Common myeloid progenitor, CD34-positive (primary cell): ENCODE results near the gene PRKCH.

Experiments
- CTCF ChIA-PET: fragments of 350-600 bp; sonication (Branson Sonifier 250); formaldehyde crosslinking; loops from one replicate; lab custom pipeline; 2021; ENCODE audit warnings: antibody characterized with exemption; lab: Charles Lee
- POLR2A ChIA-PET: fragments of 350-600 bp; sonication (Branson Sonifier 250); formaldehyde crosslinking; loops from one replicate; lab custom pipeline; 2021; ENCODE audit warnings: antibody characterized with exemption; lab: Charles Lee
- DNase-seq, 3 donors: peaks; one replicate each; pipeline versions ENCODE4 v3.0.0 to v3.0.0-alpha.2; 2013
- H3K27ac ChIP-seq, 2 experiments: 1 replicate in 1 of 2; 2 replicates in 1 of 2; pipeline ENCODE4 v1.7.0; 2013; ENCODE audit warnings: inconsistent platforms in 2 of 2, low read length in 2 of 2, mild to moderate bottlenecking in 2 of 2, low read depth in 1 of 2, moderate library complexity in 1 of 2; ENCODE audit not compliant: severe bottlenecking in 2 of 2, insufficient read depth in 1 of 2, poor library complexity in 1 of 2
- H3K27me3 ChIP-seq, 5 experiments: replicated peaks in 2 of 5; 1 replicate in 3 of 5; 2 replicates in 2 of 5; pipeline versions ENCODE4 v1.6.1 to v1.7.0; 2013; ENCODE audit warnings: low read length in 4 of 5, mild to moderate bottlenecking in 2 of 5, moderate library complexity in 2 of 5, inconsistent platforms in 1 of 5; ENCODE audit not compliant: insufficient read depth in 5 of 5, control insufficient read depth in 4 of 5
- H3K36me3 ChIP-seq, 4 experiments: 1 replicate in 2 of 4; 2 replicates in 2 of 4; pipeline versions ENCODE4 v1.6.1 to v1.7.0; 2013; ENCODE audit warnings: low read length in 3 of 4, control low read depth in 1 of 4, mild to moderate bottlenecking in 1 of 4; ENCODE audit not compliant: control insufficient read depth in 4 of 4, insufficient read depth in 4 of 4
- H3K4me1 ChIP-seq, 4 experiments: 1 replicate in 3 of 4; 2 replicates in 1 of 4; pipeline versions ENCODE4 v1.6.1 to v1.7.1; 2013; ENCODE audit warnings: low read length in 3 of 4, mild to moderate bottlenecking in 3 of 4, control low read depth in 1 of 4, inconsistent platforms in 1 of 4, moderate library complexity in 1 of 4; ENCODE audit not compliant: control insufficient read depth in 4 of 4, insufficient read depth in 4 of 4; ENCODE audit errors: control extremely low read depth in 1 of 4
- H3K4me3 ChIP-seq, 7 experiments: 1 replicate in 4 of 7; 2 replicates in 3 of 7; pipeline versions ENCODE4 v1.5.1 to v1.7.0; 2013; ENCODE audit warnings: mild to moderate bottlenecking in 7 of 7, low read length in 6 of 7, moderate library complexity in 6 of 7, inconsistent platforms in 2 of 7, low read depth in 2 of 7, control low read depth in 1 of 7; ENCODE audit not compliant: insufficient read depth in 4 of 7, control insufficient read depth in 1 of 7; ENCODE audit errors: extremely low read depth in 1 of 7
- H3K9me3 ChIP-seq, 5 experiments: 1 replicate in 4 of 5; 2 replicates in 1 of 5; pipeline versions ENCODE4 v1.6.1 to v1.7.1; 2013; ENCODE audit warnings: low read length in 4 of 5, mild to moderate bottlenecking in 2 of 5, inconsistent platforms in 1 of 5, low read depth in 1 of 5, moderate library complexity in 1 of 5; ENCODE audit not compliant: control insufficient read depth in 4 of 5, insufficient read depth in 2 of 5; ENCODE audit errors: control extremely low read depth in 1 of 5
- WGBS: methylation state at CpG from one replicate; pipeline ENCODE4 v1.1.5; 2013; ENCODE audit not compliant: insufficient coverage; 5-methylcytosine and 5-hydroxymethylcytosine counted together

Gene PRKCH

GRCh38 chr14:61518403-61518802 lies 197.0 kb downstream of the PRKCH start:
- H3K9me3 ChIP-seq = no peaks in the 10 kb centered on the region
- H3K27me3 ChIP-seq = no peaks in the 10 kb centered on the region
- 86% methylated on average over 2 of the region's 2 CpGs for WGBS
- no peak for DNase-seq
- H3K4me1 ChIP-seq = peaks cover 0 to 6% (median 4%) of the 10 kb centered on the region in 4 experiments
- peaks cover 0 to 2% (median 0%) of the 10 kb centered on the region in 4 experiments for H3K36me3 ChIP-seq
- ChIA-PET CTCF (interaction anchor here (0.6 to 1.1 kb wide), 5 partner anchors 15 to 221 kb away, joined by 3 to 4 read pairs (median 3); no protein-coding TSS in a partner anchor), POLR2A (interaction anchor here (1.1 kb wide), 1 partner anchor 15 kb away, joined by 3 read pairs; no protein-coding TSS in a partner anchor)
- H3K27ac ChIP-seq = no peak overlapping the region
- H3K4me3 ChIP-seq = no peak overlapping the region

GRCh38 chr14:61519106-61519505 lies 197.7 kb downstream of the PRKCH start:
- no peak overlapping the region for H3K27ac ChIP-seq
- DNase-seq = no peak
- no peak overlapping the region for H3K4me3 ChIP-seq
- no peaks in the 10 kb centered on the region for H3K9me3 ChIP-seq
- CTCF ChIA-PET = interaction anchor here (0.9 to 1.8 kb wide), 3 partner anchors 27 to 55 kb away, joined by 3 read pairs; no protein-coding TSS in a partner anchor
- WGBS = 100% methylated on average over 5 of the region's 6 CpGs
- H3K4me1 ChIP-seq = peaks cover 0 to 6% (median 3%) of the 10 kb centered on the region in 4 experiments
- POLR2A ChIA-PET = interaction anchor here (1.1 kb wide), 1 partner anchor 16 kb away, joined by 3 read pairs; no protein-coding TSS in a partner anchor
- H3K27me3 ChIP-seq = no peaks in the 10 kb centered on the region
- peaks cover 0 to 2% (median 0%) of the 10 kb centered on the region in 4 experiments for H3K36me3 ChIP-seq

- H3K4me3 ChIP-seq = no peak overlapping the region
- ChIA-PET POLR2A (interaction anchor here (0.6 kb wide), 1 partner anchor 10 kb away, joined by 3 read pairs; no protein-coding TSS in a partner anchor), CTCF (interaction anchor here (0.9 to 1.8 kb wide), 3 partner anchors 26 to 212 kb away, joined by 3 to 5 read pairs (median 3); no protein-coding TSS in a partner anchor)
- DNase-seq = no peak
- H3K4me1 ChIP-seq = peaks cover 0 to 8% (median 5%) of the 10 kb centered on the region in 4 experiments
- H3K36me3 ChIP-seq = peaks cover 0 to 2% (median 0%) of the 10 kb centered on the region in 4 experiments
- no peak overlapping the region for H3K27ac ChIP-seq
- H3K9me3 ChIP-seq = no peaks in the 10 kb centered on the region
- WGBS = 100% methylated on average over 1 of the region's 1 CpG
- no peaks in the 10 kb centered on the region for H3K27me3 ChIP-seq
Measured at GRCh38 chr14:61519735-61520134, 198.4 kb downstream of the PRKCH start.

- DNase-seq = no peak
- peaks cover 3 to 16% (median 13%) of the 10 kb centered on the region in 4 experiments for H3K4me1 ChIP-seq
- CTCF ChIA-PET = interaction anchor here (0.9 to 2.0 kb wide), 3 partner anchors 42 to 212 kb away, joined by 3 to 5 read pairs (median 4); no protein-coding TSS in a partner anchor
- peaks cover 0 to 2% (median 0%) of the 10 kb centered on the region in 4 experiments for H3K36me3 ChIP-seq
- H3K27me3 ChIP-seq = no peaks in the 10 kb centered on the region
- H3K27ac ChIP-seq = no peak overlapping the region
- H3K9me3 ChIP-seq = no peaks in the 10 kb centered on the region
- POLR2A ChIA-PET = no interaction called here
- H3K4me3 ChIP-seq = no peak overlapping the region
- 100% methylated on average over 1 of the region's 1 CpG for WGBS
Measured at GRCh38 chr14:61520576-61520975, 199.2 kb downstream of the PRKCH start.

- no peak for DNase-seq
- Histone ChIP-seq H3K36me3 (peaks cover 0 to 2% (median 0%) of the 10 kb centered on the region in 4 experiments), H3K27ac (no peak overlapping the region), H3K9me3 (no peaks in the 10 kb centered on the region), H3K27me3 (no peaks in the 10 kb centered on the region), H3K4me3 (no peak overlapping the region), H3K4me1 (peaks cover 3 to 28% (median 25%) of the 10 kb centered on the region in 4 experiments)
- WGBS = 93% methylated on average over 1 of the region's 1 CpG
- ChIA-PET CTCF (interaction anchor here (0.7 to 2.0 kb wide), 2 partner anchors 11 to 43 kb away, joined by 3 to 4 read pairs; no protein-coding TSS in a partner anchor), POLR2A (no interaction called here)
Measured at GRCh38 chr14:61521773-61522172, 200.4 kb downstream of the PRKCH start.

- Histone ChIP-seq H3K36me3 (peaks cover 0 to 4% (median 0%) of the 10 kb centered on the region in 4 experiments), H3K27ac (no peak overlapping the region), H3K4me3 (no peak overlapping the region), H3K27me3 (no peaks in the 10 kb centered on the region), H3K4me1 (peaks cover 7 to 38% (median 32%) of the 10 kb centered on the region in 4 experiments), H3K9me3 (no peaks in the 10 kb centered on the region)
- no peak for DNase-seq
- CTCF ChIA-PET = interaction anchor here (0.9 to 1.8 kb wide), 11 partner anchors 8 to 151 kb away, joined by 3 to 9 read pairs (median 4); no protein-coding TSS in a partner anchor
- POLR2A ChIA-PET = no interaction called here
- 80% methylated on average over 5 of the region's 5 CpGs for WGBS
Measured at GRCh38 chr14:61523751-61524150, 202.4 kb downstream of the PRKCH start.
